HepG2 (cell line): ENCODE data around the gene HINFP. TPM values are rescaled to one million over a fixed set of nuclear protein-coding genes. Genes with fewer than 3 reads are reported as not detected.

Source experiments
- AGO1 ChIP-seq: fragments of 200-400 bp; formaldehyde crosslinking; IDR thresholded peaks from 2 replicates; pipeline ENCODE4 v1.6.1; 2017; ENCODE audit warnings: mild to moderate bottlenecking, low read depth, low read length, moderate library complexity; ENCODE audit not compliant: poor library complexity, severe bottlenecking
- EHMT2 ChIP-seq: fragments of 200-600 bp; sonication (generic); IDR thresholded peaks from 2 replicates; pipeline ENCODE4 v1.7.0; 2017; ENCODE audit warnings: antibody characterized with exemption, low read depth, low read length, borderline replicate concordance
- FOSL1 ChIP-seq: sonication (generic); formaldehyde crosslinking; IDR thresholded peaks from 2 replicates; pipeline ENCODE4 v1.9.0; 2021; ENCODE audit warnings: missing genetic modification reagents, borderline replicate concordance
- HIVEP1 ChIP-seq: sonication (generic); formaldehyde crosslinking; IDR thresholded peaks from 2 replicates; pipeline ENCODE4 v1.4.0; 2020; ENCODE audit warnings: mild to moderate bottlenecking, missing genetic modification reagents
- MAFG ChIP-seq: sonication (generic); formaldehyde crosslinking; IDR thresholded peaks from 2 replicates; pipeline ENCODE4 v1.5.1; 2020; ENCODE audit warnings: mild to moderate bottlenecking, missing genetic modification reagents
- NCOR1 ChIP-seq: fragments of 200-600 bp; sonication (generic); IDR thresholded peaks from 2 replicates; pipeline ENCODE4 v1.7.0; 2017; ENCODE audit warnings: antibody characterized with exemption, low read length, borderline replicate concordance
- POLR2AphosphoS5 ChIP-seq: IDR thresholded peaks from 2 replicates; pipeline ENCODE4 v1.6.1; 2012; ENCODE audit warnings: low read depth, low read length
- SRY ChIP-seq: sonication (generic); formaldehyde crosslinking; IDR thresholded peaks from 2 replicates; pipeline ENCODE4 v1.8.0; 2022; ENCODE audit warnings: mild to moderate bottlenecking, missing genetic modification reagents
- TMF1 ChIP-seq: sonication (generic); formaldehyde crosslinking; IDR thresholded peaks from 2 replicates; pipeline ENCODE4 v1.8.1; 2022; ENCODE audit warnings: low read depth, missing genetic modification reagents
- ZNF232 ChIP-seq: sonication (generic); formaldehyde crosslinking; IDR thresholded peaks from 2 replicates; pipeline ENCODE4 v1.4.0; 2020; ENCODE audit warnings: missing genetic modification reagents, borderline replicate concordance
- ZNF24 ChIP-seq: fragments of 450-650 bp; IDR thresholded peaks from 2 replicates; pipeline ENCODE4 v1.6.1; 2017; ENCODE audit warnings: antibody characterized with exemption, mild to moderate bottlenecking
- ZNF256 ChIP-seq: sonication (generic); formaldehyde crosslinking; conservative IDR thresholded peaks from 2 replicates; pipeline ENCODE4 v1.4.0; 2020; ENCODE audit warnings: missing genetic modification reagents
- ZNF547 ChIP-seq: sonication (generic); formaldehyde crosslinking; IDR thresholded peaks from 2 replicates; pipeline ENCODE4 v1.5.1; 2020; ENCODE audit warnings: mild to moderate bottlenecking, missing genetic modification reagents
- ZNF761 ChIP-seq: sonication (generic); formaldehyde crosslinking; conservative IDR thresholded peaks from 2 replicates; pipeline ENCODE4 v1.4.0; 2020; ENCODE audit warnings: mild to moderate bottlenecking, missing genetic modification reagents
- ZNF768 ChIP-seq: sonication (generic); formaldehyde crosslinking; IDR thresholded peaks from 2 replicates; pipeline ENCODE4 v1.4.0; 2020; ENCODE audit warnings: missing genetic modification reagents
- polyA plus RNA-seq, 8 experiments: library from polyadenylated mRNA; depleted of rRNA in 3 of 8; stranded (reverse) in 7 of 8; unstranded in 1 of 8; fragments of >200 nt; fragmentation: Illumina TruSeq in 4 of 8; extraction: Trizol in 4 of 8; gene quantifications; 2 replicates each; pipeline versions ENCODE4 v1.2.1 to v1.2.3, GENCODE V29; 2011 to 2016; ENCODE audit warnings: low read depth in 4 of 8, missing spikeins in 1 of 8, mixed read lengths in 1 of 8; ENCODE audit not compliant: insufficient read depth in 1 of 8
- total RNA-seq, 5 experiments: library from RNA; depleted of rRNA; stranded (reverse); fragments of >200 nt; fragmentation: Illumina TruSeq; extraction: Trizol; gene quantifications; 2 replicates each; pipeline ENCODE4 v1.2.3, GENCODE V29; 2016; ENCODE audit warnings: low read depth in 1 of 5
- TF ChIP-seq, protein P1 (sequence below): sonication (generic); formaldehyde crosslinking; IDR thresholded peaks from 2 replicates; pipeline ENCODE4 v1.4.0; 2020; ENCODE audit warnings: missing genetic modification reagents
- TF ChIP-seq, protein P2 (sequence below): sonication (generic); formaldehyde crosslinking; IDR thresholded peaks from 2 replicates; pipeline ENCODE4 v1.8.1; 2022; ENCODE audit warnings: low read depth, mild to moderate bottlenecking, missing genetic modification reagents
- TF ChIP-seq, protein P3 (sequence below): sonication (generic); formaldehyde crosslinking; IDR thresholded peaks from 2 replicates; pipeline ENCODE4 v1.8.0; 2022; ENCODE audit warnings: mild to moderate bottlenecking, missing genetic modification reagents; ENCODE audit not compliant: insufficient replicate concordance
- TF ChIP-seq, protein P4 (sequence below): sonication (generic); formaldehyde crosslinking; conservative IDR thresholded peaks from 2 replicates; pipeline ENCODE4 v1.4.0; 2020; ENCODE audit warnings: missing genetic modification reagents

The HINFP gene
- total and polyA plus RNA-seq, 2 of the 13 experiments (the other 11 are each of a cell fraction or from before 2014, with no cell fraction given): 15.1 to 21.4 TPM

DNA sequence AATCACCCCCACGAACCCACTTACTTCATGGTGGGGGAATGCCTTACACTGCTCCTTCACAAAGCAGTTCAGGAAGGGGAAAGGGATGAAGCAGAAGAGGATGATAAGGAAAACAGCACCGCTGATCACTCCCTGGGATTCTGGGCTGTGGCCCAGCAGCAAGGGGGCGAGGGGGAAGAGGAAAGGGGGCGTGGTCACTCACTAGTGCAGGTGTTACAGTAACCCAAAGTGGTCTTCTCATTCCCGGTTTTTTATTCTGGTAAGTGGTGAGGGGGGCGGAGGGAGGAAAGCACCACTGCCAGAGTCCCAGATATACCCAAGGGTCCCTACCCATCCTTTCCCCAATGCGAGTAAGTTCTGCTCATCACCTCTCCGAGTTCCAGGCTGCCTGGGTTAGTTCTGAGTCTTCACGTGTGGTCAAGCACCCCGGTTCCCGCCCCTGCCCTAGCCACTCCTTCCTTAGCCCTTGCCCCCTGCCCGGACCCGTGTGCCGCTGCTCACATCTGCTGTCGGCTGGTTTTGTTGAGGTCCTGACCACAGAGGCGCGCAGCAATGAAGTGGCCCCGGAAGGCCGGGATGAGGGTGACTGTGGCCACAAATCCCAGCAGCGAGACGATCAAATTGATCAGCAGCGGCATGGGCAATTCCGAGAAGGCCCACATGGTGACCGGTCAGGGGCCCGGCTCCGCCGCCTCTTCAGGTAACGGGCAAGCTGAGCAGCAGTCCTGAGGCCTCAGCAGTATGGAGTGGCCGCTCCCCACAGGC, 20.2 kb upstream of the HINFP start (continued):
- TF ChIP-seq ZNF761 (CRISPR knock-in tag) (no peak), ZNF768 (CRISPR knock-in tag) (peak; percentile 46; the same call in 1 of the 2 replicates), HIVEP1 (CRISPR knock-in tag) (no peak), EHMT2 (no peak), ZNF24 (no peak), FOSL1 (CRISPR knock-in tag) (no peak), TMF1 (0 out of 2 replicates have a peak, but pooled peaks have one; percentile 64), ZNF232 (CRISPR knock-in tag) (0 out of 2 replicates have a peak, but pooled peaks have one; percentile 31), MAFG (CRISPR knock-in tag) (no peak), NCOR1 (no peak), AGO1 (peak; percentile 63), SRY (CRISPR knock-in tag) (0 out of 2 replicates have a peak, but pooled peaks have one; percentile 47), ZNF547 (CRISPR knock-in tag) (peak; percentile 46; the same call in 1 of the 2 replicates), POLR2AphosphoS5 (peak; percentile 37; the same call in 1 of the 2 replicates), ZNF256 (CRISPR knock-in tag) (no peak)
- TF ChIP-seq, protein P1, sequence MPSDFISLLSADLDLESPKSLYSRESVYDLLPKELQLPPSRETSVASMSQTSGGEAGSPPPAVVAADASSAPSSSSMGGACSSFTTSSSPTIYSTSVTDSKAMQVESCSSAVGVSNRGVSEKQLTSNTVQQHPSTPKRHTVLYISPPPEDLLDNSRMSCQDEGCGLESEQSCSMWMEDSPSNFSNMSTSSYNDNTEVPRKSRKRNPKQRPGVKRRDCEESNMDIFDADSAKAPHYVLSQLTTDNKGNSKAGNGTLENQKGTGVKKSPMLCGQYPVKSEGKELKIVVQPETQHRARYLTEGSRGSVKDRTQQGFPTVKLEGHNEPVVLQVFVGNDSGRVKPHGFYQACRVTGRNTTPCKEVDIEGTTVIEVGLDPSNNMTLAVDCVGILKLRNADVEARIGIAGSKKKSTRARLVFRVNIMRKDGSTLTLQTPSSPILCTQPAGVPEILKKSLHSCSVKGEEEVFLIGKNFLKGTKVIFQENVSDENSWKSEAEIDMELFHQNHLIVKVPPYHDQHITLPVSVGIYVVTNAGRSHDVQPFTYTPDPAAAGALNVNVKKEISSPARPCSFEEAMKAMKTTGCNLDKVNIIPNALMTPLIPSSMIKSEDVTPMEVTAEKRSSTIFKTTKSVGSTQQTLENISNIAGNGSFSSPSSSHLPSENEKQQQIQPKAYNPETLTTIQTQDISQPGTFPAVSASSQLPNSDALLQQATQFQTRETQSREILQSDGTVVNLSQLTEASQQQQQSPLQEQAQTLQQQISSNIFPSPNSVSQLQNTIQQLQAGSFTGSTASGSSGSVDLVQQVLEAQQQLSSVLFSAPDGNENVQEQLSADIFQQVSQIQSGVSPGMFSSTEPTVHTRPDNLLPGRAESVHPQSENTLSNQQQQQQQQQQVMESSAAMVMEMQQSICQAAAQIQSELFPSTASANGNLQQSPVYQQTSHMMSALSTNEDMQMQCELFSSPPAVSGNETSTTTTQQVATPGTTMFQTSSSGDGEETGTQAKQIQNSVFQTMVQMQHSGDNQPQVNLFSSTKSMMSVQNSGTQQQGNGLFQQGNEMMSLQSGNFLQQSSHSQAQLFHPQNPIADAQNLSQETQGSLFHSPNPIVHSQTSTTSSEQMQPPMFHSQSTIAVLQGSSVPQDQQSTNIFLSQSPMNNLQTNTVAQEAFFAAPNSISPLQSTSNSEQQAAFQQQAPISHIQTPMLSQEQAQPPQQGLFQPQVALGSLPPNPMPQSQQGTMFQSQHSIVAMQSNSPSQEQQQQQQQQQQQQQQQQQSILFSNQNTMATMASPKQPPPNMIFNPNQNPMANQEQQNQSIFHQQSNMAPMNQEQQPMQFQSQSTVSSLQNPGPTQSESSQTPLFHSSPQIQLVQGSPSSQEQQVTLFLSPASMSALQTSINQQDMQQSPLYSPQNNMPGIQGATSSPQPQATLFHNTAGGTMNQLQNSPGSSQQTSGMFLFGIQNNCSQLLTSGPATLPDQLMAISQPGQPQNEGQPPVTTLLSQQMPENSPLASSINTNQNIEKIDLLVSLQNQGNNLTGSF (CRISPR knock-in tag): 0 out of 2 replicates have a peak, but pooled peaks have one; percentile 20
- TF ChIP-seq, protein P2, sequence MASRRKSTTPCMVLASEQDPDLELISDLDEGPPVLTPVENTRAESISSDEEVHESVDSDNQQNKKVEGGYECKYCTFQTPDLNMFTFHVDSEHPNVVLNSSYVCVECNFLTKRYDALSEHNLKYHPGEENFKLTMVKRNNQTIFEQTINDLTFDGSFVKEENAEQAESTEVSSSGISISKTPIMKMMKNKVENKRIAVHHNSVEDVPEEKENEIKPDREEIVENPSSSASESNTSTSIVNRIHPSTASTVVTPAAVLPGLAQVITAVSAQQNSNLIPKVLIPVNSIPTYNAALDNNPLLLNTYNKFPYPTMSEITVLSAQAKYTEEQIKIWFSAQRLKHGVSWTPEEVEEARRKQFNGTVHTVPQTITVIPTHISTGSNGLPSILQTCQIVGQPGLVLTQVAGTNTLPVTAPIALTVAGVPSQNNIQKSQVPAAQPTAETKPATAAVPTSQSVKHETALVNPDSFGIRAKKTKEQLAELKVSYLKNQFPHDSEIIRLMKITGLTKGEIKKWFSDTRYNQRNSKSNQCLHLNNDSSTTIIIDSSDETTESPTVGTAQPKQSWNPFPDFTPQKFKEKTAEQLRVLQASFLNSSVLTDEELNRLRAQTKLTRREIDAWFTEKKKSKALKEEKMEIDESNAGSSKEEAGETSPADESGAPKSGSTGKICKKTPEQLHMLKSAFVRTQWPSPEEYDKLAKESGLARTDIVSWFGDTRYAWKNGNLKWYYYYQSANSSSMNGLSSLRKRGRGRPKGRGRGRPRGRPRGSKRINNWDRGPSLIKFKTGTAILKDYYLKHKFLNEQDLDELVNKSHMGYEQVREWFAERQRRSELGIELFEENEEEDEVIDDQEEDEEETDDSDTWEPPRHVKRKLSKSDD: no peak
- TF ChIP-seq, protein P3, sequence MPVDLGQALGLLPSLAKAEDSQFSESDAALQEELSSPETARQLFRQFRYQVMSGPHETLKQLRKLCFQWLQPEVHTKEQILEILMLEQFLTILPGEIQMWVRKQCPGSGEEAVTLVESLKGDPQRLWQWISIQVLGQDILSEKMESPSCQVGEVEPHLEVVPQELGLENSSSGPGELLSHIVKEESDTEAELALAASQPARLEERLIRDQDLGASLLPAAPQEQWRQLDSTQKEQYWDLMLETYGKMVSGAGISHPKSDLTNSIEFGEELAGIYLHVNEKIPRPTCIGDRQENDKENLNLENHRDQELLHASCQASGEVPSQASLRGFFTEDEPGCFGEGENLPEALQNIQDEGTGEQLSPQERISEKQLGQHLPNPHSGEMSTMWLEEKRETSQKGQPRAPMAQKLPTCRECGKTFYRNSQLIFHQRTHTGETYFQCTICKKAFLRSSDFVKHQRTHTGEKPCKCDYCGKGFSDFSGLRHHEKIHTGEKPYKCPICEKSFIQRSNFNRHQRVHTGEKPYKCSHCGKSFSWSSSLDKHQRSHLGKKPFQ (CRISPR knock-in tag): no peak
- TF ChIP-seq, protein P4, sequence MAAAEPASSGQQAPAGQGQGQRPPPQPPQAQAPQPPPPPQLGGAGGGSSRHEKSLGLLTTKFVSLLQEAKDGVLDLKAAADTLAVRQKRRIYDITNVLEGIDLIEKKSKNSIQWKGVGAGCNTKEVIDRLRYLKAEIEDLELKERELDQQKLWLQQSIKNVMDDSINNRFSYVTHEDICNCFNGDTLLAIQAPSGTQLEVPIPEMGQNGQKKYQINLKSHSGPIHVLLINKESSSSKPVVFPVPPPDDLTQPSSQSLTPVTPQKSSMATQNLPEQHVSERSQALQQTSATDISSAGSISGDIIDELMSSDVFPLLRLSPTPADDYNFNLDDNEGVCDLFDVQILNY (CRISPR knock-in tag): no peak
